ENCODE data around the gene TNNC1. TPM values are rescaled to one million over a fixed set of nuclear protein-coding genes. Genes with fewer than 3 reads are reported as not detected.
A peak's percentile ranks its signal among the peaks of the same experiment; 100 is the strongest.

TNNC1 gene
- total RNA-seq, 1 donor = 0.54 TPM

DNA sequence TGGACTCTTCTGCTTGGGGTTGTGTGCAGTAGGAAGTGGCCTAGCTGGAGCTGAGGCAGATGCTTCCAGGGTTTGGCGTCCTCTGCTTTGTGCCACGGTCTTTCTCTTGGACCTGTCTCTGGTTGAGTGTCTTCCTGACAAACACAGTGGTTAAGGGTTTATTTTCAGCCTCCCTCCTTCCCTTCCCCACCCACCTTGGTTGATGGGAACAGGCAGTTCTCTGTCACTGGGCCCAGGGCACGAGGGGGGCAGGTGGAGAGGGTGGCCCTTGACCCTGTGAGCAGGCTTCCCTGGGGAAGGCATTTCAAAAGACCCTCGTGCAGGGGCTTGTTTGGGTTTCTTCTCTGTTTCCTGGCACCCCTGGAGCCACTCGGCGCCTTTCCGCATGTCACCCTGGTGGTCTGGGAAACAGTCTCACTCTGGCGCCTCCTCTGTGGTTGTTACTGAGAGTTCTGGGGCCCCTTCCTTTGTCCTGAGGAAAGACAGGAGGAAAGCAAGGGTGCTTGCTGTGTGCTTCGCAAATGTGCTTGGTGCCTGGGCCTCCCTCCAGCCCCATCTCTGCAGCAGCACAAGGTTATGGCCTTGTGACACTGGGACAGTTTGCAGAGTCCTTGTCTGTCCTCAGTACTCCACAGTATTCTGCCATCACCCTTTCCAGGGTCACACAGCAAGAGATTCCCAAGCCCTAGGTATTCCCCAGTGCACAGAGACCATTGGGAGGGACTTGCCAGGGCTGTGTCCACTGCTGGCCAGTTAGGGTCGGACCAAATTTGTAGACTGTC is 31.0 kb upstream of the TNNC1 start:
- DNase-seq (ENCODE audit: low read depth in 2 of 3, low spot score in 2 of 3) = no peak

DNA sequence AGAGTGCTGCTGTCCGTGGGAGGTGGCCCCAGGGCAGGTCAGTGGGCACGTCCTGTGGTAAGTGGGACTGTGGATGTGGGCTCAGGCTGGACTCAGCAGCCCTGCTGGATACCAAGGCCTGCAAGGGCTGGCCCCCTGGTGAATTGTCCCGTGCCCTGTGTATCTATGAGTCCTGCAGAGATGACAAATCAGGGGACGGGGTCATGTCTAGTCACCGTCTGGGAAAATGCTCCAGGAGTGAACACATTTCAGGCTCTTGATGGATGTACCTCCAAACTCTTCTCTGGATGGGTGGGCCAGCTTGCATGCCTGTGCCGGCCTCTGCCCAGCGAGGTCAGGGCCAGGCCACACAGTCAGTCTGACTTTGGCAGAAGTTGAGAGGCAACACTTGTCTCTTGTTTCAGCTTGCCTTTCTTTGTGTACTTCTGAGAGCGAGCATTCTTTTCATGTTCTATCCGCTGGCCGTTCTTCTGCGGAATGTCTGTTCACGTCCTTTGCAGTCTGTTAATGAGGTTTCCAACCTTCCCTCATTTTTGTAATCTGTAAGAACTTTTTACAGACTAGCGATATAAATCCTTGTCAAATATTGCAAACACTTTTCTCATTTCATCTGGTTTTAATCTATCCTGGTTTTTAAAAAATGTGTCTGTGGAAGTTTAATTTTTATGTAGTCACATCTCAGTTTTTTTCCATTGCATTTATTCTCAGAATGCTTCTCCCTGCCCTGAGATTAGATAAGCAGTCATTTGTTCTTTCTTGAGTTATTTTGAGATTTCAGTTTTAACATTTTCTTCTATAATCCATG is 29.9 kb upstream of the TNNC1 start:
- no peak for DNase-seq (ENCODE audit: low read depth in 2 of 3, low spot score in 2 of 3)

DNA sequence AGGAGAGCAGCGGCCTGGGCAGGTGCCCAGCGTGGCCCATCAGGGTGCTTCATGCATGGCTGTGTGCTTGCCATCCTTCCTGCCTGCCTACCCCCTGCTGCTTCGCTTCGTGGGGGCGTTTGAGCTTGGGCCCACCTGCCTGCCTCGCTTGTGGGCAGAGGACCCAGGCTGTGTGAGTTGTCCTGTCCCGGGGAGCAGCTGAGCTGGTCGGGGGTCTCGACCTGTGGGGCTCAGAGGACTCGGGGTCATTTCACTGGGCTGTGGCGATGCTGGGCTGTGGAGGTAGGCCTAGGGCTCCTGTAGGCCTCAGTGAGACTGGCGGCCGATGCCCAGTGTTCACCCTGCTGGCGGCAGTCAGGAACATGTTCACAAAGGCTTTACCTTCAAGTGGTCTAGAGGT is 29.2 kb upstream of the TNNC1 start:
- DNase-seq (ENCODE audit: low read depth in 2 of 3, low spot score in 2 of 3) = no peak

DNA sequence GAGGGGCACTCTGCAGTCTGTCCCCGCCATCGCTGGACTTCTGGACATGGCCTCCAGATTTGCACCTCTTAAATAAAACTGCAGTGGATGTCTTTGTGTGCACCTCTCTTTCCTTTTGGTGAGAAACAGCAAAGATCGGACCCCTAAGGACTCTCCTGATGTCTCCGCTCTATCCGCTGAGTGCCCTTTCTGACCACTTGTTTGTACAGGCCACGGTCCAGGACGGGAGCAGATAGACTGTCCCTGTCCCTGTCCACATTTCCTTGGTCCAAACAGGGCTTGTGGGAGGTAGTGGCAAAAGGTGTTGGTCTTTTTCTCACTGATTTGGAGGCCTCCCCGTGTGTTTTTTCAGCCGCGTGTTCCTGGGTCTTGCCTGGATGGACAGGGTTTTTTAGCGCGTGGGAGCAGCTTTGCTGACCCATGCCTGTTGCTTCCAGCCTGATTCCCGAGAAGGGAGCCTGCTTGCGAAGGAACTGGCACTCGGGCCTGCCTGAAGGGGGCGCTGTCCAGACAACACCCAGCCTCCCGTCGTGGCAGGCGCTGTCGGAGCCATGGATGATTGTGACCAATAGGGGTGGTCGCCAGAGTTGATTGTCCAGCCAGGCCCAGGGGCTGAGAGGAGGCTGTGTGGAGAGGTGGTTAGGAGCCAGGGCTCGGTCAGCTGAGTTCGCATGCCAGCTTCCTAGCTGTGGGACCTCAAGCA is 28.1 kb upstream of the TNNC1 start:
- no peak for DNase-seq (ENCODE audit: low read depth in 2 of 3, low spot score in 2 of 3)

DNA sequence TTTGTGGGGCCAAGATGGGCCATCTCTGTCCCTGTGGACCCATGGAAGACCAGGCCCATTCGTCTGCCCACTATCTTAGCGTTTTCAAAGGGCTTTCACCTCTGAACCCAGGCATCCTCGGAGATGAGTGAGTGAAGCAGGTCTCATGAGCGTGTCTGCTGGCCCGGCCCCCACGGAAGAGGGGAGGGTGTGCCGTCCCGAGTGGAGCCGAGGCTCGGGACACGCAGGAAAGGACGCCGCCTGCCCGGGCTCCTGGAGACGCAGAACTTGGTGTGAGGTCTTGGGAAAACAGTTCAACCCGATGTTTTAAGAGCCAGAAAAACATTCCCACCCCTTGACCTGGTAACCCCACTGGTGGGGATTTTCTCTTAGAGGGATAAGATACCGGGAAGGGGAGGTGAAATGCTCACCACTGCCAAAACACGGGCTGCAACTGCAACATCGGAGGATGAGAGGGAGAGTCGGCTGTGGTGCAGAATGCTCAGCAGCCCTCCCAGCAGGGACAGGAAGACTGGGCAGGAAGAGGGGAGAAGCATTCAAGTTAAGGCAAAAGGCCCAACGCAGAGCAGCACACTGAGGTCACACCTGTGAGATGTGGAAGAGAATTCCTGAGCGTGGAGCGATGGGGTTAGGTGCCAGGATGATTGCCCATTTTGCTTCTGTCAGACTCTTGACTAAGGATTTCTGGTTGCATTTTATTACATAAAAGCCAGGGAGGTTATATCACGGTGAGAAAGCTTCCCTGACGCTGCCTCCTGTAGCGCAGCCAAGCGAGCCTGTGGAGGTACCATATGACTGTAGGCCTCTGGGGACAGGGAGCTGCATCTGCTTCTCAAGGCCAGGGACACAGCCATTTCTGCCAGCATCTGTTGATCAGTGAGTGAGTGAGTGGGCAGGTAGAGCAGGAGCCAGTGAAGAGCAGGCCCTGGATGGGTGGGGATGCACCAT is 27.2 kb upstream of the TNNC1 start:
- no peak for DNase-seq (ENCODE audit: low read depth in 2 of 3, low spot score in 2 of 3)

DNA sequence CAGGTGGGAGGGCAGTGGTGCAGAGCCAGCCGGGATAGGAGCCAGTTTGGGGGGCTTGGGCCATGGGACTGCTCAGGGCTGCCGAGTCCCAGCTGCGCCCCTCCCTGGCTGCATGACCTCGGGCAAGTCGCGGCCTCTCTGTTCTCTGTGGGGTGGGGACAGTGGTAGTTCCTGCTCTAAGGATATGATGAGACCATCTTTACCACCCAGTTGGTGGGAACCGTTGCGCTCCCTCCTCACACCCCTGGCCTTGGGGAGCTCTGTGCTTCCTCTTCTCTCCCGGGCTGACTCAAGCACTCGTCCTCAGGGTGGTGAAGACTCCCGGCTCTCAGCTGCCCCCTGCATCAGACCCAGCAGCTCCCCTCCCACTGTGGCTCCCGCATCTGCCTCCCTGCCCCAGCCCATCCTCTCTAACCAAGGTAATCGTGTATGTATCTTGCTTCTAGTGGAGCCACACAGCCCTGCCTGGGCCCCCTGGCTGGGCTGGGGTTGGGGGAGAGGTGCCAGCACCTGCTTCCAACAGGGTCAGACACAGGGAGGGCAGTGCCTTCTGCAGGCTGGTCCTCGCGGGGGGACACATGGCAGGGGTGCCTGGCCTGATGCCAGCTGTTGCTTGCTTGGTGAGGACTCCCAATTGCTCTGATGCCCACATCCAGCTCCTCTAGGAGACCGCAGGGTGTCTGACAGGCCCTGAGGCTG is 26.2 kb upstream of the TNNC1 start:
- no peak for DNase-seq (ENCODE audit: low read depth in 2 of 3, low spot score in 2 of 3)

DNA sequence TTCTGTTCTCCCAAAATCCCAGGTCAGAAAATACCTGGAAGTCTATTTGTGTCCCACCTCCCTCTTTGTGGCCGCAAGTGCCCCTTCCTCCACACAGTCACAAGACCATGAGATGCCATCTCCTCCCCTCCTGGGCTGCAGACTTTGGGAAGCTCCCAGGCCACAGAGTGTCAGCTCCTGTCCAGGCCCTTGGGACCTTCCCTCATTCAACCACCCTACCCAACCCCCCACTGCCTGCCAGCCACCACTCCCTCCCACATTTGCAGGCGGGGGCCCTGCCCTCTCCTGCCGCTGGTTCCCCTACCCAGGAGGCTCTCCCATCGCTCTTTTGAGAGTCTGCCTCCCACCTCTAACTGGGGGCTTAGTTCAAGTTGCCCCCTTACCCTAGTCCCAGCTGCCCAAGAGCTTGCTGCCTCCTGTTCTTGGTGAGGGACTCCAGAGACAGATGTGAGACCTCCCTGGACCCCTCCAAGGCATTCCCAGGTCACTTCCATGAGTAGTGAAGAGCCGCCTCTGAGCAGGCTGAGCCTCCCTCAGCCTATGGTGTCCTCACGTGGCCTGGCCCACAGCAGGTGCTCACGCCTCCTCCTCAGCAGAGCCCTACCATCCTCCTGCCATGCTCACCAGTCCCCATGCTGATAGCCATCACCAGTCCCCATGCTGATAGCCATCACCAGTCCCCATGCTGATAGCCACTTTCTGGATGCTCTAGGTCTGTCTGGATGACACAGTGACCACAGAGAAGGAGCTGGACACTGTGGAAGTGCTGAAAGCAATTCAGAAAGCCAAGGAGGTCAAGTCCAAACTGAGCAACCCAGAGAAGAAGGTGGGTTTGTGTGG is 25.4 kb upstream of the TNNC1 start:
- no peak for DNase-seq (ENCODE audit: low read depth in 2 of 3, low spot score in 2 of 3)

DNA sequence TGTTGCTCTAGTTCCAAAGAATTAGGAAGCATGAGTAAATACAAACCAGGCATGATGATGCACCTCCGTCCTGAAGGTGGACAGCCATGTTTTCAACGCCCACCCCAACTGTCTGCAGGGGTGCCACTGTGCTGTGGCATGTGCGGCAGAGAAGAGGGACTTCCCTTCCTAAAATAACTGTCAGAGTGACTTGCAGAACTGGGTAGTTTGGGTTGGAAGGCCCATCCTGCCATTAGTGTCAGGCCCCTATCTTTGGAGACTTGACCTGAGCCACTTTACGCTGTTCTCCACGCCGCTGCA is 23.9 kb upstream of the TNNC1 start:
- DNase-seq (ENCODE audit: low read depth in 2 of 3, low spot score in 2 of 3) = no peak

DNA sequence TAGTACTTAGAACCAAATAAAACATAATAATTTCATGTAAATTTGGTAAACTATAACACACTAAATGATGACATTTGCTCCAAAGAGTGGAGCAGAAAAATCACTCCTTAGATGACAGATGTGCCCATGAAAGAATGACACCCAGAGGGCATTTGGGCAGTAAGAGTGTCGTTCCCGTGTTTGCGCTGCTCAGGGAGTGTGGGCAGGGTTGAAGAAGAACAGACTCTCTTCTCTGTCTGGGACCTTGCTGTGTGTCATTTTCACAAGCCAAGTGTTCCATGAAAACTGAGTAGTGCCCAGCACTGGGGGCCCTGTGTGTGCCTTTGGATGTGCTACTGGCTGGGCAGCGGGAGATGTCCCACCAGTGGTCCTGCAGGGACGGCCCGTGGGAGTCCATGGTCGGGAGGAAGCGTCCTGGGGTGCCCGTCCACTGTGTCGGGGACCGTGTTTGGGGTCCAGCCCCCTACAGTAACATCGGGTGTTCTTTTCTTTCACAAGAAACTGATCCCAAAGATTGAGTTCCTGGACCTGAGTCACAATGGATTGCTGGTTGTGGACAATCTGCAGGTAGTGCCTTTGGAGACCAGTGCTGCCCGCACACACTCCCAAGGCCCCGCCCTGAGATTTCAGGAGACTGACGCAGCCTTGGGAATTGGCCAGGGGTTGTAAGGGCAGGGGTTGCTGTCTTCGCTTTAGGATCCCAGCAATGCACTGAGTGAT is 23.4 kb upstream of the TNNC1 start:
- no peak for DNase-seq (ENCODE audit: low read depth in 2 of 3, low spot score in 2 of 3)

DNA sequence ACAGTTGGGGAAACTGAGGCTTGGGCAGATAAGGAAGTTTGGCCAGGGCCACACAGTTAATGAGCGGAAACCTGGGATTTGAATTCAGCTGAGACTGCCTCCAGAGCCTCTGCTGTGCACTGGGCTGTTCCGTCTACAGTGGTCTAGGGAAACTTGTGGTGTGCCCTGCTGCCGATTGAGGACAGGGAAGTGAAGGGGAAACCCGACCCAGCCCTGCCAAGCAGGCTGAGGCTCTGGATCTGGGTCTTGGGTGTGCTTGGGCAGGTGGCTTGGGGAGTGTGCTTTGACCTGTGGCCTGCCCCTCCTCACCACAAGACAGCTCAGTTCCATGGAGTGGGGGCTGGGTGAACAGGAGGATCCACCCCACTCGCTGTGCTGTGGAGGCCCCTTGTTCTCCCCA is 19.2 kb upstream of the TNNC1 start:
- no peak for DNase-seq (ENCODE audit: low read depth in 2 of 3, low spot score in 2 of 3)

DNA sequence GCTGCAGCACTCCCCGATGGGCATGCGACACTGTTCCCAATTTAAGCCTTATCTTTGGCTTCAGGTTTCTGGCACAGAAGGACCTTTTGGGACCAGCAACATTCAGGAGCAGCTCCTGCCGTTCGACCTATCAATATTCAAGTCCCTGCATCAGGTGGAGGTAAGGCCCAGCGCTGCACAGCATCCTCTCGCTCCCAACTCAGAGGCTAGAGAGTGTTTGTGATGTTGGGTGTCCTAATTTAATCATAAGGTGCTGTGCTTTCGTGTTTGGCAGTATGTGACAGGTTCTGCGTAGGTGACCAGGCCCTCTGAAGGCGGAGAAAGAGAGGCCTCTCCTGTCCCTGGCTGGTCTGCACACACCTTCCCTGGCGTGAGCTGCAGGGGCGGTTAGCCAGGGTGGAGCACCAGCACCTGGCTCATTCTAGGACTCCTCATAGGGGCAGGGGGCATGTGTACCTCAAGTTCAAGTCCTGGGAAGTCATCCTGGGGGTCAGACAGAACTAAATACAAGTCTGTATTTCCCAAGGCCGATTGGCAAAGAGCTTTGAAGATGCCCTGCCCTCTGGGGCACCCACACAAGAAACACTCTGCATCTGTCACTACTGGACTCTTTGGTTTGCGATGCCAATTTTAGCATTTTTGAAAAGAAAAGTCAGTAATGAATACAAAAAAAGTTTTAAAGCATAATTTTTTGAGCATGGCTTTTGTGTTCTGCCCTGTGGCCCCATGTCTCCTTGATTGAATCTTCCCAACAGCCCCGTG is 18.6 kb upstream of the TNNC1 start:
- DNase-seq (ENCODE audit: low read depth in 2 of 3, low spot score in 2 of 3) = no peak

DNA sequence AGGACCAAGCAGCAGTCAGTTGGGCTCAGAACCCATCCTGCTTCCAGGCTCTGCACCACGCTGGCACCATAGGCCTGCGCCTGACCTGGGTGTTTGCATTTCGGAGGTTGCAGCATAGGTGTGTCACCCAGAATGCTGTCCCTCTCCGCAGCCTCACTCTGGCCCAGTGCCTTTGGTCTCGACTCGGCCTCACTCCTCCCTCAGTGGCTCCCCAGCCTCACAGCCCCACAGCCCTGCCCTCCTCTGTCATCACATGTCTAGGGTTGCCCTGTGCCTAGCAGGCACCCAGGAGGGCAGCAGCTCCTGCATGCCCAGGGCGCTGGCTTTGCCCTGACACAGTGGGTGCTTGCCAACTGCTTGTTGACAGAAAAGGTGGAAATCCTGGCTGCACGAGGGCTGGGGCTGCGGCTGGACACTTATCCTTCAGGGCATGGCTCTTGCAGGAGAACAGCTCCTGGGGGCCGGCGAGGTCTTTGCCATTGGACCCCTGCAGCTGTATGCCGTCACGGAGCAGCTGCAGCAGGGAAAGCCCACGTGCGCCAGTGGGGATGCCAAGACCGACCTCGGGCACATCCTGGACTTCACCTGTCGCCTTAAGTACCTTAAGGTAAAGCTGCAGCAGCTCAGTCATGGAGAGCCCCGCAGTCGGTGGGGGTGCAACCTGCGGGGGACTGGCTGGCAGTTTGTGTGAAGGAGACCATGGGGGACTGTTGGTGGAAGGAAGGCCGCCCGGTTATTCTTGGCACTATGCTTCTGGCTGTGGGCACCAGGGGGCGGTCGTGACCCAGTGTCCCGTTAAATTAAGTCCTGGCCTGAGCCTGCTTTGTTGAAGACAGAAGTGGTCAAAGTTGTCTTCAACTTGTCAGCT is 17.8 kb upstream of the TNNC1 start:
- peak in 2 of 3 donors; percentile 52 to 64 for DNase-seq (ENCODE audit: low read depth in 2 of 3, low spot score in 2 of 3)

DNA sequence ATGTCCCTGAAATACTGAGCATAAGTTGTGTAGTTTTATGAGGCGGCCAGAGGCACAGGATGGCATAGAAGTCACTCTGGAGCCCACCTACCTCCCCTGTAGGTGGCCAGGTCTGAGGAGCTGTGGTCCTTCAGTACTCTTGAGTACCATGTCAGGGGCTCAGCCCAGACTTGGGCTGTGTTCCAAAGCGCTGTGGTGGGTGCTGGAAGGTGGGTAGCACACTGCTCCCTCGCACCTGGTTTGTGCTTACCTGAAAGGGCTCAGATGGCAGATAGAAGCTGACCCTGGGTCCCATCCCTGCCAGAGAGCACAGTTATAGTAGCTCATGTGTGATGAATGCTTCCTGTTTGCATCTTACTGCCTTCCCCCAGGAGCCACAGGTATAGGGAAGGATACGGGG is 17.1 kb upstream of the TNNC1 start:
- no peak for DNase-seq (ENCODE audit: low read depth in 2 of 3, low spot score in 2 of 3)

DNA sequence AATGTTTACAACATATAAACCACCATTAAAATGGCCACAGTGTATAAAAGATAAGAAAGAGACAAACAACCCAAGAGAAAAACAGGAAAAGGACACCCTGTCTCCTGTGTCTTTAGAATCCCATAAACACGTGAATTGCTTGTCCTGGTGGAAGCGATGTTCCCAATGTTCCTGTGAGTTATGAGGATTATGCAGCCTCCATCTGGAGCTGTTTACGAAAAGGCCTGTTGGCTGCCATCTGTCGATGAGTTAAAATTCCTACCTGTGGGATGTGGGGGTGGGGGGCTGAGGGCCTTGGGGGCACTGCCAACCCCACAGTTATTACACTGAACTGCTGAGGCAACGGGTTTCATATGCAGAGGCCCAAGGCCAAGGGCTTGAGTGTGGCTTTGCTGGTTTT is 15.2 kb upstream of the TNNC1 start:
- DNase-seq (ENCODE audit: low read depth in 2 of 3, low spot score in 2 of 3) = no peak

DNA sequence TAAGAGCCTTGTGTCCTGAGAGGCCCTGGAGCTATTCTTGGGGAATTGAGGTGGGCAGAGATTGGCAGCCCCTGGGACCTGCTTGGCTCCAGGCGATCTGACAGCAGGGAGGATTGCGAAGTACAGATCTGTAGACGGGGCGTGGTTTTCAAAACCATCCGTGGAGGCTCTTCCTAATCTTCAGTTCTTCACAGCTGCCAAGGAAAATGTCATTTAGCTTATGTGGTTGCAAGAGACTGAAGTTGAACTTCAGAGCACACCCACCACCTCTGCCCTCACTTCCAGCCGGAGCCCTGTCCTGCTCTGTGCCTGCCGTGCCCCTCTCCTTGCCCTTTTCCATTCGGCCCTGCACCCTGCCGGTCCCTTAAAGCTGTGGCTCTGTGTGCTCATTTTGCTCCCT is 14.5 kb upstream of the TNNC1 start:
- DNase-seq (ENCODE audit: low read depth in 2 of 3, low spot score in 2 of 3) = no peak

DNA sequence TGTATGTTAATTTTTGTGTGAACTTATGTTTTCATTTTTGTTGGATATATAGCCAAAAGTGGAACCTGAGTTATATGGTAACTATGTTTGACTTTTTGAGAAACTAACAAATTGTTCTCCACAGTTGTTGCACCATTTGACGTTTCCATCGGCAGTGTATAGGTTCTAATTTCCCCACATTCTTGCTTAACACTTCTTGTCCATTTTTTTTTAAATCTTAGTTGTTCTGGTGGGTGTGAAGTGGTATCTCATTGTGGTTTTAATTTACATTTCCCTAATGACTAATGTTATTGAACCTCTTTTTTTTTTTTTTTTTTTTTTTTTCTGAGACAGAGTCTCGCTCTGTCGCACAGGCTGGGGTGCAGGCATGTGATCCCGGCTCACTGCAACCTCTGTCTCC is 9.6 kb upstream of the TNNC1 start:
- DNase-seq (ENCODE audit: low read depth in 2 of 3, low spot score in 2 of 3) = no peak

DNA sequence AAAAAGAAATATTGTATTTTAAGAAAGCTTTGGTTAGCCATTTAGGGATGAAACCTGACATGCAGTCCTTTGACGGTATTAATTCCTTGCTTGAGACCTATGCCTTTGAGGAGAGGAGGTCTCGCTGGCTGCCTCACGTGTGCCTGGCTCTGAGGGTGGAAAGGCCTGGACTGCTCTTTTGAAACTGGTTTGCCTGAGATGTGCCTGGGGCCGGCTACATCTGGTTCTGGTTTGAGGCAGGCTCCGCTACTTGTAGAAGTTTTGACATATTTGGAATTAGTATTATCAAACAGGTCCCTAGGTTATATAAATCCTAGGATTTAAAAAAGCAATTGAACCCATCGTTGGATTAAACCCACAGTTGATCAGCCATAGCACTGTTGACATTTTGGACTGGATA is 8.0 kb upstream of the TNNC1 start:
- DNase-seq (ENCODE audit: low read depth in 2 of 3, low spot score in 2 of 3) = no peak

All from hematopoietic multipotent progenitor cell (in vitro differentiated cells).